Erythroblast (primary cell): ENCODE measurements around the gene PCDHGA2.

Experiments
- DNase-seq, 2 experiments: peaks; one replicate each; lab custom pipeline; 2025; lab: John Stamatoyannopoulos, UW
- GATA1 ChIP-seq: IDR thresholded peaks from 2 replicates; pipeline ENCODE4 v1.6.1; 2011; ENCODE audit warnings: low read depth, mild to moderate bottlenecking, control low read depth, low read length, moderate library complexity
- POLR2A ChIP-seq: IDR thresholded peaks from 2 replicates; pipeline ENCODE4 v1.6.1; 2011; ENCODE audit warnings: mild to moderate bottlenecking, low read length

The PCDHGA2 gene

DNA sequence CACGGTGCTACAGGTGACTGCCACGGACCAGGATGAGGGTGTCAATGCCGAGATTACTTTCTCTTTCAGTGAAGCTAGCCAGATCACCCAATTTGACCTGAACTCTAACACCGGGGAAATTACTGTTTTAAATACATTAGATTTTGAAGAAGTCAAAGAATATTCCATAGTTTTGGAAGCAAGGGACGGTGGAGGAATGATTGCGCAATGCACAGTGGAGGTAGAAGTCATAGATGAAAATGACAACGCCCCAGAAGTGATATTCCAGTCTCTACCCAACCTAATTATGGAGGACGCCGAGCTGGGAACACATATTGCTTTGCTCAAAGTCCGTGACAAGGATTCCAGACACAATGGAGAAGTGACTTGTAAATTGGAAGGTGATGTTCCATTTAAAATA is 50.1 kb downstream of the PCDHGA2 start:
- TF ChIP-seq GATA1 (no peak), POLR2A (no peak)
- no peak for DNase-seq

DNA sequence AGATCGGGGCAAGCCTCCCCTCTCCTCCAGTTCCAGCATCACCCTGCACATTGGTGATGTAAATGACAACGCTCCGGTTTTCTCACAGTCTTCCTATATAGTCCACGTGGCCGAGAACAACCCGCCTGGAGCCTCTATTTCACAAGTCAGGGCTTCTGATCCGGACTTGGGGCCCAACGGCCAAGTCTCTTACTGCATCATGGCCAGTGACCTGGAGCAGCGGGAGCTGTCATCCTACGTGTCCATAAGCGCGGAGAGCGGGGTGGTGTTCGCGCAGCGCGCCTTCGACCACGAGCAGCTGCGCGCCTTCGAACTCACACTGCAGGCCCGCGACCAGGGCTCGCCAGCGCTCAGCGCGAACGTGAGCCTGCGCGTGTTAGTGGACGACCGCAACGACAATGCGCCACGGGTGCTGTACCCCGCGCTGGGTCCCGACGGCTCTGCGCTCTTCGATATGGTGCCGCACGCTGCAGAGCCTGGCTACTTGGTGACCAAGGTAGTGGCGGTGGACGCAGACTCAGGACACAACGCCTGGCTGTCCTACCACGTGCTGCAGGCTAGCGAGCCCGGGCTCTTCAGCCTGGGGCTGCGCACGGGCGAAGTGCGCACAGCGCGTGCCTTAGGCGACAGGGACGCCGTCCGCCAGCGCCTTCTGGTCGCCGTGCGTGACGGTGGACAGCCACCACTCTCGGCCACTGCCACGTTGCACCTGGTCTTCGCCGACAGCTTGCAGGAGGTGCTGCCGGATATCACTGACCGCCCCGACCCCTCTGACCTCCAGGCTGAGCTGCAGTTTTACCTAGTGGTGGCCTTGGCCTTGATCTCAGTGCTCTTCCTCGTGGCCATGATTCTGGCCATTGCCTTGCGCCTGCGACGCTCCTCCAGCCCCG is 50.8 kb downstream of the PCDHGA2 start:
- TF ChIP-seq POLR2A (no peak), GATA1 (no peak)
- DNase-seq, result no peak

GRCh38 chr5:141392429-141393198 is 54.1 kb downstream of the PCDHGA2 start, which contains the start of gene PCDHGA8:
Gene PCDHGA8, plus strand, starts transcription at chr5:141392633. Its CDS starts 181 bp downstream, at chr5:141392814.
- no peak for TF ChIP-seq GATA1
- TF ChIP-seq POLR2A, result no peak
- DNase-seq, result no peak
